GM12878 (cell line): ENCODE measurements around the gene PNPLA3. TPM values are rescaled to one million over a fixed set of nuclear protein-coding genes. Genes with fewer than 3 reads are reported as not detected.

Source experiments
- ATAC-seq: fragments of 200-7000 bp; cut with Tn5 transposase; 3 replicates; pipeline ENCODE4 v1.9.1; 2020; ENCODE audit warnings: mild to moderate bottlenecking, moderate library complexity
- BruUV-seq: library from RNA; stranded (reverse); fragments of 400-500 nt; replicated peaks from 2 replicates; lab custom pipeline; 2021; lab: Mats Ljungman, UMichigan
- CTCF ChIA-PET: fragments of 300-600 bp; sonication (Branson Sonifier 250); formaldehyde crosslinking; extraction: SDS; loops from one replicate; lab custom pipeline; 2021; ENCODE audit warnings: inconsistent platforms; lab: Yijun Ruan, JAX
- POLR2A ChIA-PET: fragments of 350-600 bp; formaldehyde crosslinking; extraction: SDS; loops from one replicate; lab custom pipeline; 2021; ENCODE audit warnings: inconsistent platforms; lab: Charles Lee
- RAD21 ChIA-PET: fragments of 300-600 bp; sonication (Branson Sonifier 250); formaldehyde crosslinking; loops from one replicate; lab custom pipeline; 2023; ENCODE audit warnings: antibody characterized with exemption; ENCODE audit not compliant: unreplicated experiment; lab: Charles Lee
- SMC1A ChIA-PET: fragments of 300-600 bp; sonication (Branson Sonifier 250); formaldehyde crosslinking; loops from one replicate; lab custom pipeline; 2023; ENCODE audit not compliant: unreplicated experiment, uncharacterized antibody; lab: Charles Lee
- DNase-seq: peaks from one replicate; pipeline ENCODE4 v3.0.0-alpha.2; 2011; ENCODE audit warnings: low read depth, low spot score
- FAIRE-seq: peaks from 3 replicates; lab custom pipeline; 2011; peaks lifted over from hg19 to GRCh38; lab: Jason Lieb, UNC
- H2AFZ ChIP-seq: 2 replicates; pipeline ENCODE4 v1.6.0; 2011; ENCODE audit warnings: low read depth, low read length, control low read depth; ENCODE audit not compliant: control insufficient read depth
- H3K27ac ChIP-seq: 2 replicates; pipeline ENCODE4 v1.5.1; 2011; ENCODE audit warnings: control low read depth; ENCODE audit not compliant: control insufficient read depth, insufficient read depth
- H3K27me3 ChIP-seq, 2 experiments: replicated peaks in 1 of 2; 2 replicates each; pipeline versions ENCODE4 v1.6.0 to v1.6.1; 2011; ENCODE audit warnings: low read length in 1 of 2; ENCODE audit not compliant: control insufficient read depth in 2 of 2, insufficient read depth in 2 of 2
- H3K36me3 ChIP-seq, 2 experiments: 2 replicates each; pipeline ENCODE4 v1.5.1; 2011; ENCODE audit warnings: low read length in 1 of 2; ENCODE audit not compliant: control insufficient read depth in 2 of 2, insufficient read depth in 2 of 2
- H3K4me1 ChIP-seq: 2 replicates; pipeline ENCODE4 v1.6.1; 2011; ENCODE audit warnings: mild to moderate bottlenecking, low read length, moderate library complexity, mixed read lengths; ENCODE audit not compliant: control insufficient read depth, insufficient read depth
- H3K4me2 ChIP-seq: 2 replicates; pipeline ENCODE4 v1.6.0; 2011; ENCODE audit warnings: control low read depth; ENCODE audit not compliant: control insufficient read depth, insufficient read depth
- H3K4me3 ChIP-seq: fragments of 200-600 bp; sonication (generic); 2 replicates; pipeline ENCODE4 v1.5.1; 2016
- H3K79me2 ChIP-seq: 2 replicates; pipeline ENCODE4 v1.6.0; 2011; ENCODE audit warnings: low read length; ENCODE audit not compliant: control insufficient read depth, insufficient read depth
- H3K9ac ChIP-seq: 2 replicates; pipeline ENCODE4 v1.8.0; 2011; ENCODE audit warnings: low read length, control low read depth, mixed read lengths; ENCODE audit not compliant: control insufficient read depth, insufficient read depth
- H3K9me3 ChIP-seq: replicated peaks from 3 replicates; pipeline ENCODE4 v1.5.1; 2011; ENCODE audit warnings: mild to moderate bottlenecking, low read length; ENCODE audit not compliant: control insufficient read depth, insufficient read depth
- H4K20me1 ChIP-seq: 2 replicates; pipeline ENCODE4 v1.6.0; 2011; ENCODE audit not compliant: control insufficient read depth, insufficient read depth
- BHLHE40 ChIP-seq, 2 experiments: fragments of 450-650 bp in 1 of 2; IDR thresholded peaks; 2 replicates each; pipeline ENCODE4 v1.6.1; 2011 to 2017; ENCODE audit warnings: low read depth in 2 of 2, borderline replicate concordance in 1 of 2, improper control_type of control experiment in 1 of 2, low read length in 1 of 2, mild to moderate bottlenecking in 1 of 2
- CREB1 ChIP-seq: IDR thresholded peaks from 2 replicates; pipeline ENCODE4 v1.6.1; 2012; ENCODE audit warnings: low read depth, mild to moderate bottlenecking, inconsistent platforms
- CREM ChIP-seq: IDR thresholded peaks from 2 replicates; pipeline ENCODE4 v1.6.1; 2014; ENCODE audit warnings: antibody characterized with exemption, low read depth
- CTCF ChIP-seq, 3 experiments: IDR thresholded peaks in 2 of 3; conservative IDR thresholded peaks in 1 of 3; 2 replicates each; pipeline ENCODE4 v1.5.1; 2011; ENCODE audit warnings: low read depth in 3 of 3, low read length in 3 of 3, mild to moderate bottlenecking in 3 of 3, control low read depth in 2 of 3, moderate library complexity in 2 of 3, inconsistent platforms in 1 of 3, mixed read lengths in 1 of 3; ENCODE audit not compliant: control insufficient read depth in 2 of 3, insufficient read depth in 1 of 3; ENCODE audit errors: extremely low read depth in 1 of 3
- NBN ChIP-seq: fragments of 450-650 bp; IDR thresholded peaks from 2 replicates; pipeline ENCODE4 v1.6.1; 2016
- RBBP5 ChIP-seq: fragments of 200-600 bp; sonication (generic); conservative IDR thresholded peaks from 2 replicates; pipeline ENCODE4 v1.6.1; 2016
- TCF12 ChIP-seq: IDR thresholded peaks from 2 replicates; pipeline ENCODE4 v1.6.1; 2011; ENCODE audit warnings: low read depth, mild to moderate bottlenecking, low read length
- USF2 ChIP-seq: IDR thresholded peaks from 2 replicates; pipeline ENCODE4 v1.6.1; 2011; ENCODE audit warnings: low read depth, low read length, improper control_type of control experiment, borderline replicate concordance
- WRNIP1 ChIP-seq: IDR thresholded peaks from 2 replicates; pipeline ENCODE4 v1.6.1; 2011; ENCODE audit warnings: low read depth, low read length, improper control_type of control experiment, borderline replicate concordance
- ZNF207 ChIP-seq: fragments of 450-650 bp; IDR thresholded peaks from 2 replicates; pipeline ENCODE4 v1.6.1; 2014; ENCODE audit warnings: antibody characterized with exemption, mild to moderate bottlenecking, borderline replicate concordance
- WGBS: methylation state at CpG from one replicate; pipeline ENCODE4 v1.1.6; 2016; ENCODE audit warnings: low lambda C conversion rate; ENCODE audit not compliant: insufficient replicate concordance, insufficient coverage; ENCODE audit errors: missing lambda C conversion rate; 5-methylcytosine and 5-hydroxymethylcytosine counted together
- in situ Hi-C: fragments of 300-500 bp; cut with MboI; formaldehyde crosslinking; loops from 9 replicates; pipeline ENCODE4 v1.14.3; 2018; ENCODE audit warnings: mixed read lengths
- intact Hi-C: fragments of 100-400 bp; cut with micrococcal nuclease; formaldehyde crosslinking; loops from one replicate; pipeline ENCODE4 v1.14.2; 2022; ENCODE audit not compliant: unreplicated experiment
- polyA plus RNA-seq, 11 experiments: library from polyadenylated mRNA; depleted of rRNA in 4 of 11; unstranded in 6 of 11; stranded (reverse) in 5 of 11; fragments of >200 nt; fragmentation: Nextera tagmentation in 4 of 11; fragmentation: Illumina TruSeq in 1 of 11; extraction: Ambion mirVana in 4 of 11; extraction: Trizol in 1 of 11; gene quantifications; 1 replicate in 1 of 11; 2 replicates in 10 of 11; pipeline versions ENCODE4 v1.2.1 to v1.2.3, GENCODE V29; 2011 to 2016; ENCODE audit warnings: inconsistent platforms in 2 of 11, missing spikeins in 2 of 11, low read depth in 1 of 11
- total RNA-seq, 4 experiments: library from RNA; depleted of rRNA in 3 of 4; stranded (reverse); fragments of >200 nt in 3 of 4; fragmentation: Illumina TruSeq in 1 of 4; extraction: Trizol in 1 of 4; gene quantifications; 2 replicates each; pipeline versions ENCODE4 v1.2.1 to v1.2.3, GENCODE V29; 2013 to 2021

Gene PNPLA3
- total and polyA plus RNA-seq, 10 of the 15 experiments (the other 5 are each of a cell fraction or from before 2014, with no cell fraction given) = 0.05 to 0.08 TPM; not detected in 8

GRCh38 chr22:43964314-43964857 lies 40.8 kb downstream of the PNPLA3 start:
- in situ Hi-C loops = no loop called here
- BruUV-seq = no TSS peak
- Histone ChIP-seq H3K9me3 (no peaks in the 10 kb centered on the region), H2AFZ (no peak overlapping the region), H3K36me3 (peaks cover 14 to 33% of the 10 kb centered on the region in 2 experiments; a peak in 3 of 4 replicates), H3K9ac (no peak overlapping the region), H3K79me2 (peaks cover 2% of the 10 kb centered on the region; the same call in 1 of the 2 replicates), H3K4me3 (no peak overlapping the region), H3K4me1 (no peaks in the 10 kb centered on the region), H3K4me2 (no peak overlapping the region), H3K27me3 (no peaks in the 10 kb centered on the region), H3K27ac (no peak overlapping the region), H4K20me1 (no peaks in the 10 kb centered on the region; the same call in 1 of the 2 replicates)
- DNase-seq (no peak), FAIRE-seq (no peak), ATAC-seq (no peak)
- 94% methylated on average over 10 of the region's 10 CpGs for WGBS
- CTCF ChIA-PET = no interaction called here
- RAD21 ChIA-PET = no interaction called here
- POLR2A ChIA-PET = interaction anchor here (0.6 kb wide), 1 partner anchor 1123 kb away, joined by 3 read pairs; no protein-coding TSS in a partner anchor
- no peak for TF ChIP-seq WRNIP1
- no peak for TF ChIP-seq TCF12
- TF ChIP-seq CREM = no peak
- TF ChIP-seq RBBP5 = no peak
- TF ChIP-seq CTCF (IDR thresholded peaks at IDR 0.05 in 2 of 3, conservative IDR thresholded peaks at IDR 0.05 in 1 of 3; ENCODE audit: control insufficient read depth in 2 of 3, extremely low read depth in 1 of 3, insufficient read depth in 1 of 3, low read depth in 3 of 3, low read length in 3 of 3) = no peak
- no peak for TF ChIP-seq NBN
- TF ChIP-seq ZNF207 = no peak
- no peak for TF ChIP-seq CREB1
- no peak for TF ChIP-seq USF2
- TF ChIP-seq BHLHE40 (IDR thresholded peaks at IDR 0.05; ENCODE audit: borderline replicate concordance in 1 of 2, low read depth in 2 of 2, low read length in 1 of 2) = no peak
- SMC1A ChIA-PET = no interaction called here
- intact Hi-C loops = no loop called here
